ENCODE measurements around the gene CHRNE. TPM values are rescaled to one million over a fixed set of nuclear protein-coding genes. Genes with fewer than 3 reads are reported as not detected.

Gene CHRNE
- total RNA-seq, 4 donors from 2014 or later, result 0.13 to 1.2 (median 0.63) TPM; not detected in 1

- peaks cover 0 to 54% (median 26%) of the 10 kb centered on the region in 4 donors for H3K27me3 ChIP-seq
- intact Hi-C loops (cut with DNase I), result no loop called here
- peak overlapping the region in 1 of 4 donors; percentile 46 for H3K27ac ChIP-seq (replicated peaks in 1 of 4)
These were observed 1.7 kb downstream of the CHRNE start for GRCh38 chr17:4901108-4901647.

GRCh38 chr17:4900231-4901107 lies 2.4 kb downstream of the CHRNE start:
- DNase-seq (ENCODE audit: extremely low spot score), result no peak
- Histone ChIP-seq H3K4me3 (peak overlapping the region; percentile 46 to 56 (median 54)), H3K4me1 (peaks cover 10 to 47% (median 33%) of the 10 kb centered on the region in 4 donors), H3K27me3 (peaks cover 0 to 50% (median 26%) of the 10 kb centered on the region in 4 donors), H3K27ac (replicated peaks in 1 of 4) (peak overlapping the region in 1 of 4 donors; percentile 46), H3K9me3 (no peaks in the 10 kb centered on the region), H3K36me3 (peaks cover 14 to 23% (median 19%) of the 10 kb centered on the region in 4 donors)
- intact Hi-C loops (cut with DNase I), result no loop called here
- WGBS, result 27% methylated on average over 11 of the region's 65 CpGs
- TF ChIP-seq CTCF (IDR thresholded peaks at IDR 0.05) (no peak), POLR2AphosphoS5 (IDR thresholded peaks at IDR 0.05) (no peak), POLR2A (IDR thresholded peaks at IDR 0.05; ENCODE audit: low read depth) (no peak)

More at GRCh38 chr17:4901108-4901647, 1.7 kb downstream of the CHRNE start:
- no peak for DNase-seq (ENCODE audit: extremely low spot score)
- Histone ChIP-seq H3K36me3 (peaks cover 7 to 15% (median 12%) of the 10 kb centered on the region in 4 donors), H3K4me1 (peaks cover 10 to 47% (median 33%) of the 10 kb centered on the region in 4 donors), H3K9me3 (no peaks in the 10 kb centered on the region), H3K4me3 (peak overlapping the region; percentile 46 to 56 (median 54))
- TF ChIP-seq POLR2A (IDR thresholded peaks at IDR 0.05; ENCODE audit: low read depth), result no peak
- TF ChIP-seq POLR2AphosphoS5 (IDR thresholded peaks at IDR 0.05), result no peak
- no peak for TF ChIP-seq EP300 (IDR thresholded peaks at IDR 0.05)
- no peak for TF ChIP-seq CTCF (IDR thresholded peaks at IDR 0.05)
- 53% methylated on average over 30 of the region's 37 CpGs for WGBS

GRCh38 chr17:4899341-4900230 lies 3.3 kb downstream of the CHRNE start, which contains the start of gene C17orf107:
Gene C17orf107, plus strand, starts transcription at chr17:4899536. Its CDS starts 227 bp downstream, at chr17:4899763.
- Histone ChIP-seq H3K27me3 (peaks cover 0 to 45% (median 26%) of the 10 kb centered on the region in 4 donors), H3K4me1 (peaks cover 10 to 47% (median 33%) of the 10 kb centered on the region in 4 donors), H3K27ac (replicated peaks in 1 of 4) (peak within 1 kb of the TSS in 1 of 4 donors; percentile 26), H3K4me3 (peak within 1 kb of the TSS; percentile 46 to 56 (median 54)), H3K36me3 (peaks cover 23 to 31% (median 28%) of the 10 kb centered on the region in 4 donors), H3K9me3 (no peaks in the 10 kb centered on the region)
- DNase-seq (ENCODE audit: extremely low spot score), result peak; percentile 95
- intact Hi-C loops (cut with DNase I), result no loop called here
- 25% methylated on average over 4 of the region's 60 CpGs for WGBS
- TF ChIP-seq POLR2AphosphoS5 (IDR thresholded peaks at IDR 0.05) (peak; percentile 30 to 52), EP300 (IDR thresholded peaks at IDR 0.05) (no peak)

GRCh38 chr17:4898927-4899326 lies 4.0 kb downstream of the CHRNE start:
- intact Hi-C loops (cut with DNase I), result no loop called here
- Histone ChIP-seq H3K27ac (replicated peaks in 1 of 4) (peak overlapping the region in 1 of 4 donors; percentile 26), H3K4me1 (peaks cover 10 to 47% (median 33%) of the 10 kb centered on the region in 4 donors), H3K4me3 (peak overlapping the region; percentile 46 to 56 (median 54)), H3K36me3 (peaks cover 30 to 38% (median 35%) of the 10 kb centered on the region in 4 donors), H3K9me3 (no peaks in the 10 kb centered on the region), H3K27me3 (peaks cover 0 to 39% (median 23%) of the 10 kb centered on the region in 4 donors)
- WGBS, result 38% methylated on average over 15 of the region's 34 CpGs
- no peak for DNase-seq (ENCODE audit: extremely low spot score)
- TF ChIP-seq CTCF (IDR thresholded peaks at IDR 0.05) (no peak), POLR2AphosphoS5 (IDR thresholded peaks at IDR 0.05) (no peak), EP300 (IDR thresholded peaks at IDR 0.05) (no peak), POLR2A (IDR thresholded peaks at IDR 0.05; ENCODE audit: low read depth) (no peak)

Measured in esophagus muscularis mucosa (tissue), 4 donors.